Sigmoid colon (tissue), 7 donors: Measurements from ENCODE around the gene HPSE. TPM values are rescaled to one million over a fixed set of nuclear protein-coding genes. Genes with fewer than 3 reads are reported as not detected.

Source experiments
- DNase-seq: peaks from one replicate; pipeline ENCODE4 v3.0.0-alpha.2; 2019
- H3K27ac ChIP-seq, 4 donors: fragments of 200-600 bp; sonication (generic); one replicate each; pipeline ENCODE4 v1.5.1; 2016 to 2019; ENCODE audit warnings: mild to moderate bottlenecking in 1 of 4
- H3K27me3 ChIP-seq, 3 donors: fragments of 200-600 bp; sonication (generic); one replicate each; pipeline ENCODE4 v1.5.1; 2019; ENCODE audit warnings: mild to moderate bottlenecking in 1 of 3
- H3K36me3 ChIP-seq, 4 donors: fragments of 200-600 bp; sonication (generic); one replicate each; pipeline ENCODE4 v1.5.1; 2016 to 2019
- H3K4me1 ChIP-seq, 4 donors: fragments of 200-600 bp; sonication (generic); one replicate each; pipeline ENCODE4 v1.5.1; 2017 to 2019
- H3K4me3 ChIP-seq, 4 donors: fragments of 200-600 bp; sonication (generic); one replicate each; pipeline ENCODE4 v1.5.1; 2017 to 2019; ENCODE audit warnings: mild to moderate bottlenecking in 2 of 4, moderate library complexity in 1 of 4
- H3K9me3 ChIP-seq, 4 donors: fragments of 200-600 bp in 3 of 4; sonication (generic) in 3 of 4; one replicate each; pipeline versions ENCODE4 v1.5.1 to v1.6.1; 2013 to 2019
- CTCF ChIP-seq, 4 experiments: fragments of 450-650 bp in 3 of 4; fragments of 200-600 bp in 1 of 4; IDR thresholded peaks; one replicate each; pipeline ENCODE4 v1.5.1; 2016 to 2019; ENCODE audit warnings: antibody characterized with exemption in 4 of 4, mild to moderate bottlenecking in 3 of 4, moderate library complexity in 2 of 4
- EP300 ChIP-seq, 4 donors: sonication (generic); formaldehyde crosslinking; IDR thresholded peaks; one replicate each; pipeline ENCODE4 v1.6.1; 2017; ENCODE audit warnings: antibody characterized with exemption in 4 of 4
- POLR2A ChIP-seq, 2 donors: fragments of 450-650 bp; IDR thresholded peaks; one replicate each; pipeline ENCODE4 v1.6.1; 2016; ENCODE audit warnings: antibody characterized with exemption in 2 of 2, mild to moderate bottlenecking in 2 of 2, moderate library complexity in 2 of 2
- POLR2AphosphoS5 ChIP-seq, 4 donors: sonication (generic); formaldehyde crosslinking; IDR thresholded peaks; one replicate each; pipeline ENCODE4 v1.6.1; 2017; ENCODE audit warnings: antibody characterized with exemption in 4 of 4
- WGBS, 2 donors: extraction: QIAGEN DNeasy Blood & Tissue Kit; methylation state at CpG; one replicate each; pipeline ENCODE4 v1.1.7; 2013; 5-methylcytosine and 5-hydroxymethylcytosine counted together
- intact Hi-C: fragments of 100-400 bp; cut with DNase I; formaldehyde crosslinking; loops from one replicate; pipeline ENCODE4 v1.15.1; 2023
- polyA plus RNA-seq, 3 donors: library from polyadenylated mRNA; stranded (reverse); fragments of 200-250 nt; gene quantifications; one replicate each; pipeline ENCODE4 v1.2.3, GENCODE V29; 2013
- small RNA-seq, 3 donors: library from RNA; depleted of rRNA; stranded (forward); fragments of <200 nt; gene quantifications; one replicate each; pipeline ENCODE3, GENCODE V24; 2016
- total RNA-seq, 4 donors: library from RNA; depleted of rRNA; stranded (reverse); fragments of >200 nt; gene quantifications; one replicate each; pipeline ENCODE4 v1.1.0, GENCODE V29; 2016
- donor health status: healthy with polysubstance abuse.
- donor health status: Bipolar disorder and iron deficiency.
- donor health status: healthy.

Gene HPSE
- total and polyA plus RNA-seq, 7 donors, result 0.54 to 7.3 (median 0.71) TPM

- H3K4me1 ChIP-seq, result peaks cover 0 to 13% (median 12%) of the 10 kb centered on the region in 4 donors
- H3K4me3 ChIP-seq, result no peak overlapping the region
- H3K27me3 ChIP-seq, result no peaks in the 10 kb centered on the region
- DNase-seq, result no peak
- no peak overlapping the region for H3K27ac ChIP-seq
- intact Hi-C loops, result no loop called here
- H3K9me3 ChIP-seq, result no peaks in the 10 kb centered on the region
- H3K36me3 ChIP-seq, result no peaks in the 10 kb centered on the region
- WGBS, 2 donors, result 59 to 74% methylated on average over 2 of the region's 2 CpGs
- TF ChIP-seq POLR2AphosphoS5 (IDR thresholded peaks at IDR 0.05), result no peak
- TF ChIP-seq CTCF (IDR thresholded peaks at IDR 0.05), result no peak
- no peak for TF ChIP-seq POLR2A (IDR thresholded peaks at IDR 0.05)
- no peak for TF ChIP-seq EP300 (IDR thresholded peaks at IDR 0.05)
Measured at GRCh38 chr4:83251447-83251830, 83.2 kb downstream of the HPSE start.

GRCh38 chr4:83250687-83251446, 83.8 kb downstream of the HPSE start:
- WGBS, 2 donors, result 78 to 92% methylated on average over 7 of the region's 7 CpGs
- Histone ChIP-seq H3K27me3 (no peaks in the 10 kb centered on the region), H3K4me3 (no peak overlapping the region), H3K4me1 (peaks cover 0 to 7% (median 7%) of the 10 kb centered on the region in 4 donors), H3K9me3 (no peaks in the 10 kb centered on the region), H3K27ac (no peak overlapping the region), H3K36me3 (no peaks in the 10 kb centered on the region)
- intact Hi-C loops, result no loop called here
- DNase-seq, result no peak
- TF ChIP-seq EP300 (IDR thresholded peaks at IDR 0.05) (no peak), POLR2AphosphoS5 (IDR thresholded peaks at IDR 0.05) (no peak), POLR2A (IDR thresholded peaks at IDR 0.05) (no peak), CTCF (IDR thresholded peaks at IDR 0.05) (no peak)

GRCh38 chr4:83248486-83248885, 86.2 kb downstream of the HPSE start:
- DNase-seq, result no peak
- H3K27me3 ChIP-seq, result no peaks in the 10 kb centered on the region
- 40 to 77% methylated on average over 5 of the region's 5 CpGs for WGBS, 2 donors
- no peak overlapping the region for H3K4me3 ChIP-seq
- H3K27ac ChIP-seq, result no peak overlapping the region
- H3K36me3 ChIP-seq, result no peaks in the 10 kb centered on the region
- H3K4me1 ChIP-seq, result no peaks in the 10 kb centered on the region
- no peaks in the 10 kb centered on the region for H3K9me3 ChIP-seq
- TF ChIP-seq EP300 (IDR thresholded peaks at IDR 0.05), result no peak
- TF ChIP-seq POLR2AphosphoS5 (IDR thresholded peaks at IDR 0.05), result no peak
- intact Hi-C loops, result no loop called here

GRCh38 chr4:83247415-83248357, 87.0 kb downstream of the HPSE start:
- no peaks in the 10 kb centered on the region for H3K36me3 ChIP-seq

More at GRCh38 chr4:83247415-83248357, 87.0 kb downstream of the HPSE start:
- Histone ChIP-seq H3K4me3 (no peak overlapping the region), H3K27ac (no peak overlapping the region), H3K9me3 (no peaks in the 10 kb centered on the region), H3K4me1 (no peaks in the 10 kb centered on the region), H3K27me3 (no peaks in the 10 kb centered on the region)
- intact Hi-C loops, result no loop called here
- 82 to 93% methylated on average over 12 of the region's 12 CpGs for WGBS, 2 donors
- no peak for TF ChIP-seq CTCF (IDR thresholded peaks at IDR 0.05)
- TF ChIP-seq EP300 (IDR thresholded peaks at IDR 0.05), result no peak
- no peak for TF ChIP-seq POLR2A (IDR thresholded peaks at IDR 0.05)
- TF ChIP-seq POLR2AphosphoS5 (IDR thresholded peaks at IDR 0.05), result no peak
- no peak for DNase-seq

Small RNAs within 50 kb of the gene (small RNA-seq; reads per million reads assigned to genes)
- 0 reads per million in 3 donors for gene AC114781.5

Other genes with a start within 250 kb of the HPSE start
- 1 to 10 TPM in 3 of 4 donors, under 1 TPM in 1; 0.71 to 4.2 (median 1.7) TPM for gene PLAC8, start 220.1 kb downstream of the HPSE start, total RNA-seq
- gene PLAC8, start 220.1 kb downstream of the HPSE start, polyA plus RNA-seq, result 1,000 to 10,000 TPM in 1 of 3 donors, 100 to 1,000 TPM in 2; 490 to 1,311 (median 566) TPM
- 1 to 10 TPM; 5.6 to 7.8 (median 7.2) TPM for gene COQ2, start 50.0 kb downstream of the HPSE start, total RNA-seq
- gene COQ2, start 50.0 kb downstream of the HPSE start, polyA plus RNA-seq, result 10 to 100 TPM; 10.8 to 16.8 (median 12.7) TPM
- gene HELQ, start 121.0 kb upstream of the HPSE start, total RNA-seq, result 10 to 100 TPM; 11.8 to 21.8 (median 18.9) TPM
- gene HELQ, start 121.0 kb upstream of the HPSE start, polyA plus RNA-seq, result 1 to 10 TPM; 4.6 to 7.8 (median 7.5) TPM
- 10 to 100 TPM in 3 of 4 donors, 1 to 10 TPM in 1; 8.3 to 36.2 (median 17.4) TPM for gene MRPS18C, start 121.2 kb upstream of the HPSE start, total RNA-seq
- 10 to 100 TPM; 27.6 to 37.0 (median 34.6) TPM for gene MRPS18C, start 121.2 kb upstream of the HPSE start, polyA plus RNA-seq
- 10 to 100 TPM; 12.5 to 29.6 (median 21.7) TPM for gene ABRAXAS1, start 150.3 kb upstream of the HPSE start, total RNA-seq
- gene ABRAXAS1, start 150.3 kb upstream of the HPSE start, polyA plus RNA-seq, result 10 to 100 TPM in 1 of 3 donors, 1 to 10 TPM in 2; 5.8 to 10.2 (median 7.9) TPM
- 10 to 100 TPM in 3 of 4 donors, 1 to 10 TPM in 1; 5.6 to 23.1 (median 17.3) TPM for gene GPAT3, start 201.3 kb upstream of the HPSE start, total RNA-seq
- gene GPAT3, start 201.3 kb upstream of the HPSE start, polyA plus RNA-seq, result 10 to 100 TPM in 1 of 3 donors, 1 to 10 TPM in 2; 4.6 to 13.0 (median 4.8) TPM